Adipocyte (in vitro differentiated cells): ENCODE measurements around the gene TNFRSF17.

Experiments used
- DNase-seq: peaks from one replicate; pipeline ENCODE4 v3.0.0-alpha.2; 2015; ENCODE audit warnings: low read depth
- H3K27me3 ChIP-seq: replicated peaks from 2 replicates; pipeline ENCODE4 v1.7.0; 2013; ENCODE audit warnings: mild to moderate bottlenecking, low read length, moderate library complexity; ENCODE audit not compliant: control insufficient read depth, insufficient read depth
- H3K36me3 ChIP-seq: 2 replicates; pipeline ENCODE4 v1.7.0; 2013; ENCODE audit warnings: low read length, mild to moderate bottlenecking, moderate library complexity; ENCODE audit not compliant: control insufficient read depth, insufficient read depth, severe bottlenecking
- H3K4me1 ChIP-seq: 2 replicates; pipeline ENCODE4 v1.7.0; 2013; ENCODE audit warnings: mild to moderate bottlenecking, low read length, moderate library complexity; ENCODE audit not compliant: control insufficient read depth, insufficient read depth
- H3K4me3 ChIP-seq: 2 replicates; pipeline ENCODE4 v1.7.0; 2013; ENCODE audit warnings: mild to moderate bottlenecking, low read length, moderate library complexity
- H3K9ac ChIP-seq: 2 replicates; pipeline ENCODE4 v1.7.0; 2013; ENCODE audit warnings: mild to moderate bottlenecking, low read length, moderate library complexity
- H3K9me3 ChIP-seq: 2 replicates; pipeline ENCODE4 v1.7.0; 2013; ENCODE audit warnings: mild to moderate bottlenecking, low read length, moderate library complexity; ENCODE audit not compliant: control insufficient read depth

TNFRSF17 gene

GRCh38 chr16:11973070-11973469, 8.1 kb downstream of the TNFRSF17 start:
- Histone ChIP-seq H3K9ac (no peak overlapping the region), H3K36me3 (no peaks in the 10 kb centered on the region), H3K4me3 (no peak overlapping the region), H3K4me1 (peaks cover 15% of the 10 kb centered on the region), H3K27me3 (no peaks in the 10 kb centered on the region), H3K9me3 (no peaks in the 10 kb centered on the region)
- no peak for DNase-seq

- H3K9me3 ChIP-seq: no peaks in the 10 kb centered on the region
- peak overlapping the region; percentile 98 for H3K9ac ChIP-seq
- H3K4me1 ChIP-seq: peaks cover 19% of the 10 kb centered on the region
- peak overlapping the region; percentile 100 for H3K4me3 ChIP-seq
- peak; percentile 39 for DNase-seq
- H3K27me3 ChIP-seq: no peaks in the 10 kb centered on the region
- H3K36me3 ChIP-seq: no peaks in the 10 kb centered on the region
Measured at GRCh38 chr16:11976850-11977375, 11.9 kb downstream of the TNFRSF17 start.

- peaks cover 19% of the 10 kb centered on the region for H3K4me1 ChIP-seq
- H3K36me3 ChIP-seq: no peaks in the 10 kb centered on the region
- peak overlapping the region; percentile 98 for H3K9ac ChIP-seq
- peak overlapping the region; percentile 100 for H3K4me3 ChIP-seq
- H3K27me3 ChIP-seq: no peaks in the 10 kb centered on the region
- no peaks in the 10 kb centered on the region for H3K9me3 ChIP-seq
- peak; percentile 93 for DNase-seq
Measured at GRCh38 chr16:11977376-11978041, 12.5 kb downstream of the TNFRSF17 start.

GRCh38 chr16:11978080-11978479, 13.1 kb downstream of the TNFRSF17 start:
- H3K4me1 ChIP-seq: peaks cover 19% of the 10 kb centered on the region
- peak overlapping the region; percentile 98 for H3K9ac ChIP-seq
- H3K4me3 ChIP-seq: peak overlapping the region; percentile 100
- peak; percentile 28 for DNase-seq
- no peaks in the 10 kb centered on the region for H3K27me3 ChIP-seq
- no peaks in the 10 kb centered on the region for H3K9me3 ChIP-seq
- no peaks in the 10 kb centered on the region for H3K36me3 ChIP-seq

GRCh38 chr16:11979013-11979672, 14.1 kb downstream of the TNFRSF17 start:
- Histone ChIP-seq H3K9ac (no peak overlapping the region), H3K4me1 (peaks cover 19% of the 10 kb centered on the region), H3K9me3 (no peaks in the 10 kb centered on the region), H3K4me3 (no peak overlapping the region), H3K27me3 (no peaks in the 10 kb centered on the region), H3K36me3 (no peaks in the 10 kb centered on the region)
- no peak for DNase-seq

GRCh38 chr16:11980136-11980844, 15.3 kb downstream of the TNFRSF17 start:
- no peak overlapping the region for H3K9ac ChIP-seq
- H3K36me3 ChIP-seq: no peaks in the 10 kb centered on the region
- H3K9me3 ChIP-seq: no peaks in the 10 kb centered on the region
- H3K4me3 ChIP-seq: no peak overlapping the region
- H3K4me1 ChIP-seq: peaks cover 19% of the 10 kb centered on the region
- no peak for DNase-seq
- no peaks in the 10 kb centered on the region for H3K27me3 ChIP-seq

- H3K4me1 ChIP-seq: peaks cover 18% of the 10 kb centered on the region
- no peak overlapping the region for H3K9ac ChIP-seq
- no peaks in the 10 kb centered on the region for H3K27me3 ChIP-seq
- H3K4me3 ChIP-seq: no peak overlapping the region
- DNase-seq: peak; percentile 11
- no peaks in the 10 kb centered on the region for H3K36me3 ChIP-seq
- H3K9me3 ChIP-seq: no peaks in the 10 kb centered on the region
Measured at GRCh38 chr16:11985250-11985649, 20.2 kb downstream of the TNFRSF17 start.

GRCh38 chr16:11986521-11987057, 21.6 kb downstream of the TNFRSF17 start:
- H3K27me3 ChIP-seq: no peaks in the 10 kb centered on the region
- no peaks in the 10 kb centered on the region for H3K9me3 ChIP-seq
- no peak overlapping the region for H3K4me3 ChIP-seq
- no peaks in the 10 kb centered on the region for H3K36me3 ChIP-seq
- H3K9ac ChIP-seq: no peak overlapping the region
- DNase-seq: no peak
- H3K4me1 ChIP-seq: peaks cover 26% of the 10 kb centered on the region

GRCh38 chr16:11988258-11988978, 23.4 kb downstream of the TNFRSF17 start:
- H3K9me3 ChIP-seq: no peaks in the 10 kb centered on the region
- peaks cover 37% of the 10 kb centered on the region for H3K4me1 ChIP-seq
- no peak overlapping the region for H3K9ac ChIP-seq
- H3K4me3 ChIP-seq: no peak overlapping the region
- H3K36me3 ChIP-seq: no peaks in the 10 kb centered on the region
- no peaks in the 10 kb centered on the region for H3K27me3 ChIP-seq
- DNase-seq: no peak

- Histone ChIP-seq H3K9ac (no peak overlapping the region), H3K4me3 (no peak overlapping the region), H3K27me3 (no peaks in the 10 kb centered on the region), H3K9me3 (no peaks in the 10 kb centered on the region), H3K36me3 (no peaks in the 10 kb centered on the region), H3K4me1 (peaks cover 42% of the 10 kb centered on the region)
- no peak for DNase-seq
Measured at GRCh38 chr16:11990702-11991390, 25.8 kb downstream of the TNFRSF17 start.
